Measurements from ENCODE around the gene LTBR. TPM values are rescaled to one million over a fixed set of nuclear protein-coding genes. Genes with fewer than 3 reads are reported as not detected.

The LTBR gene
- total RNA-seq, 1 donor from 2014 or later = 186 TPM

DNA sequence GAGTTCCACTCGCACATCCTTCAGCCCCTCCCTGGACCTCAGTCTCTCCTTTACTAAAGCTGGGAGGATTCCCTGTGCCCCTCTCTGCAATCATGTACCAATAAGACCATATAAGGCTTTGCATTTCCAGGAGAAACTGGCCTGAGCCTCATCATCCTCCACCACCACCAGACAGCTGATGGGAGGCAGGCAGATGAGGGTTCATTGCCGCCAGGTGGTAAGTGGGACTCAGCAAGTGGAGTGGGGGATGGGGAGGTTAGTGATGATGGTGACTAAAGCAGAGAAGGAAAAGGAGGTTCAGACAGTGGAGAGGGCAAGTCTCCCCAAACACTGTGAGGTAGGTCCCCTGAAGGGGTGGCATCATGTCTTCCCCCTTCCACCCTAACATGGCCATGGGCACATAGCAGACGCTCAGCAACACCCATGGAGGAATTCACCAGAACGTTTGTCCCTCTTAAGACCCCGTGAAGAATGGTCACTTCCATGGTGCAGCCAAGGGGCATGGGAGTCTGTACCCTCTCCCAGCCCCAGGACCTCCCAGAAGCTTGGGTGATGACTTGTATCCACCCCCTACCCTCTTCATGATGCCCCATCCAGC lies 37.6 kb upstream of the LTBR start:
- DNase-seq (ENCODE audit: extremely low read depth, low read depth, low spot score) = no peak

DNA sequence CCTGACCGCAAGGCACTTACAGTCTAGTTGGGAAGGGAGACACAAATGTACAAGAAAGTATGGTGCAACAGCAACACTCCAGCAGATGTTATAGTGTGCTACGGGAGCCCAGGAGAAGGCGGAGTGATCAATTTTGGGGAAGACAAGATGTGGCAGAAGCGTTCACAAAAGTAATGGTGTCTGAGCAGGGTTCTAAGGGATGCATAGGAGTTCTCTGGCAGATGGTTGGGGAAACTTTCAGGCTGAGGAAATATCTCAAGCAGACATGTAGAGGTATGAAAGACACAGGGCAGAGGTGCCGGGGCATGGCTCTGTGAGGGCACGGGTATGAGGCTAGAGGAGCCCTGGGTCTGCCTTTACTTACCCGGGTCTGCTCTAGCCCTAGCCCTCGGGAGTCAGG lies 37.0 kb upstream of the LTBR start:
- no peak for DNase-seq (ENCODE audit: extremely low read depth, low read depth, low spot score)

DNA sequence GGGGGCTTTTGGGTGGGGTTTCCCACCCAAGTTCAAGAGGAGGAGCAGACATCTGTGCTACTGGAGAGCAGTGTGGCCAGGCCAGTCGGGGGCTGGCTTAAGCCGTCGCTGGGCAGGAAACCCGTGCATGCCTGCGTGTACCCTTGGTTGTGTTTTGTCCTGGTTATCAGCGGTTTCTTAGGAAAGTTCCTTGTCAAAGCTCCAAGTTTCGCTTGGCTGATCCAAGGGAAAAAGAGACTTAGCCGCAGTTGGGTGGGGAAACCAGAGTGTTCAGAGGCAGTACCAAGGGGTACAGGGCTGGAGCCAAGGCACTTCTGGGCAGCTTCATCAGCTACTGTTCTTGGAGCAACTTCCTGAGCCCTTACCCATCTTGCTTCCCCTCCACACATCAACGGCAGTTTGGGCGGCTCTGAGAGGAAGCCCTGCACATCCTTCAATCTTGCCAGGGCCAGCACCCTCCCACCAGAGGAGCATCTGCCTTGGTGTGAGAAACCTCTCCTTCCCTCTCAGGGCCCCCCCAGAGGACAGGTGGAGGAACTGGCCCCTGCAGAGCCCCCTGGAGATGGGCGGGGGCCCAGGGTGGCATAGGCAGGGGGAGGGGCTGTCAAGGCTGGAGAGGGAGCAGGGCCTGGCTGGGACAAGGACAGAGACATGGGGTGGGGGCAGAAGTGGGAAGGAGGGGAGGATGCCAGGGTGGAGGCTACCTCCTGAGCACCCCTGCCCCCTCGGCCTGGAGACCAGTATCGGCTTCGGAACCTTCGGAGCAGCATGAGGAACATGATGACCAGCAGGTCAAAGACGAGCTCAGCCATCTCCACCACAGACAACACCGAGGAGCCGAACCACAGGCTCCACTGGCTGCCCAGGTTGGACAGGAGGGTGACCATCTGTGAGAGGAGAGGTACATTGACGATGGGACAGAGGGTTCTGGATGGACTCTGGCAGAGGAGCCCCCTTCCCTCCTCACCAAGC lies 36.3 kb upstream of the LTBR start:
- DNase-seq (ENCODE audit: extremely low read depth, low read depth, low spot score) = no peak

DNA sequence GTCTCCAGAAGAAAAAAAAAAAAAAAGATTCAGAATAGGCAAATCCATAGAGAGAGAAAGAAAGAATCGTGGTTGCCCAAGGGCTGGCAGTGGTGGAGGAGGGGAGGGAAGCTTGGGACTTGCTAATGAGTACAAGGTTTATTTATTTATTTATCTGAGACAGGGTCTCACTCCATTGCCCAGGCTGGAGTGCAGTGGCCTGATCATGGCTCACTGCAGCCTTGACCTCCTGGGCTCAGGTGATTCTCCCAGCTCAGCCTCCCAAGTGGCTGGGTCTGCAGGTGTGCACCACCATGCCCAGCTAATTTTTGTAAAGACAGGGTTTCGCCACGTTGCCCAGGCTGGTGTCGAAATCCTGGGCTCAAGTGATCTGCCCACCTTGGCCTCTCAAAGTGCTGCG lies 32.3 kb upstream of the LTBR start:
- DNase-seq (ENCODE audit: extremely low read depth, low read depth, low spot score) = no peak

DNA sequence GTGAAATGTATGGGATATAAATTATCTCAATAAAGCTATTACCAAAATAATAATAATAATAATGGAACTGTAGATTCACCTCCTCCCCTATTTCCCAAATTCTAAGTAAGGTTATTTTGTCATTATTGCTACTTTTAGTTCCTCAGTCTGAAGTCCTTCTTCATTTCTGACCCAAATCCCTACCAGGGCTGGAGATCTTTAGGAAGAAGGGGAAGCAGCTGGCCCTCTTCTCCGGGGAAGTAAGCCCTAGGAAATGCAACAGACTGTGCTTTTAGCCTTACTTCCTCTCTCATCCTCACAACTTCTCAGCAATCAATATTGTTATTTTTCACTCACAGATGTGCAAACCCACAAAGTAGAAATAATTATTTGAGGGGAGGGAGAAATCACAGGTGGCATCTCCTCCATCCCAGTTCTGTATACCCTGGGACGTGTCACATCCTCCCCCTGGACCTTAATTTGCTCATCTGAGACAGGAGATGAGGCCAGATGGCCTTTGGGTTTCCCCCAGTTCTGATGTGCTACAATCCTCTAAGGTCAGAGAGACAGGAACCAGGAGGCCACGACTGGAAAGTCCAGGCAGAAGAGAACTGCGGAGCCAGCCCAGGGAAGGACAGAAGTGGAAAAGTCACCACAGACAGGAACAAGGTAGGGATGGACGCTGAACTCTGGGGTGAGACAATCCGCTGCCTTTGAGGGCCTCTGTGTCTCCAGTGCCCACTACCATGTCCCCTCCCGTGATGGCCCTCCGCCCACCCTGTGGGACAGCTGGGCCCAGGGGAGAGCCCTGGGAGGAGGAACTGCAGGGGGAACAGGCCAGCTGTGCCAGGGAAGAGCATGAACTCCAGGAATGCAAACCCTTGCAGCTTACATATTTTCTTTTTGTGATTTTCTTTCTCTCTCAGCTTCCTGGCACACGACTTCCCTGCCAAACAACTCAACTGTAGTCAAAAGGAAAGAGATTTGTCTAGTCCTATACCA lies 31.5 kb upstream of the LTBR start:
- DNase-seq (ENCODE audit: extremely low read depth, low read depth, low spot score) = no peak

DNA sequence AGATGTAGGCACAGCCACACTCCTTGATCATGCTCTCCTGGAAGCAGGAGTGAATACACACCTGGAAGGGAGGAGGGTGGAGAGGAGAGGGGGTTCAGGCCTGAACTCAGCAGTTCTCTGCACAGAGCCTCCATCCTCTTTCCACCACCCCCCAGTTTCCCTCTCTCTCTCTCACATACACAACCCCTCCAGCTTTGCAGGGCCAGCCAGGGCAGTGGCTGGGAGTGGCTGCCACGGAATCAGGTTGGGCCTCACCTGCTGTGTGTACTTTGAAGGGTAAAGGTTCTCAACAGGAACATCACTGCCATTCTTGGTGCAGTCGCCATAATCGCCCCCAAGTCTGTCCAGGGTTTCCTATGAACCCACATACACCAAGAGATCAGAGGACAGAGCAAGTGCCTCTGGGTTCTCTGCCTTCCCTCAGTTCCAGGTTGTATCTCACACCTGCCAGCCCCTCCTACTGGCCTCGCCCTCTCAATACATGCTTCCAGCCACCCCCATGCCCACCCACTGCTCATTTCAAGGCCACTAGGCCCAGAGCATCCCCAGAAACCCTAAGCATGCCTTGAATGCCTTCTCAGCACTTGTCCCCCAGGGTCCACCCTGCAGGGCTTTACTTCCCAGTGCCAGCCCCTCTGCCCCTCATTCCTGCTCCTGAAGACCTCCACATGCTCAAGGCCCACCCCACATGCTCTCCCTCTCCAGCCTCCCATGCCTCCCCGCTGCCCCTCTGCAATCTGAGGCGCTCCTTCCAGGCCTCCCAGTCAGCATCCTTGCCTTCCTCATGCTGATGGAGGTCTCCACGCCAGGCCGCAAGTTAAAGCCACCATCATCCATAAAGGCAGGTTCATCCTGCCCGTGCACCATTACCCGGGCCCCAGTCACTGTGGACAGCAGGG lies 29.2 kb upstream of the LTBR start:
- DNase-seq (ENCODE audit: extremely low read depth, low read depth, low spot score) = no peak

DNA sequence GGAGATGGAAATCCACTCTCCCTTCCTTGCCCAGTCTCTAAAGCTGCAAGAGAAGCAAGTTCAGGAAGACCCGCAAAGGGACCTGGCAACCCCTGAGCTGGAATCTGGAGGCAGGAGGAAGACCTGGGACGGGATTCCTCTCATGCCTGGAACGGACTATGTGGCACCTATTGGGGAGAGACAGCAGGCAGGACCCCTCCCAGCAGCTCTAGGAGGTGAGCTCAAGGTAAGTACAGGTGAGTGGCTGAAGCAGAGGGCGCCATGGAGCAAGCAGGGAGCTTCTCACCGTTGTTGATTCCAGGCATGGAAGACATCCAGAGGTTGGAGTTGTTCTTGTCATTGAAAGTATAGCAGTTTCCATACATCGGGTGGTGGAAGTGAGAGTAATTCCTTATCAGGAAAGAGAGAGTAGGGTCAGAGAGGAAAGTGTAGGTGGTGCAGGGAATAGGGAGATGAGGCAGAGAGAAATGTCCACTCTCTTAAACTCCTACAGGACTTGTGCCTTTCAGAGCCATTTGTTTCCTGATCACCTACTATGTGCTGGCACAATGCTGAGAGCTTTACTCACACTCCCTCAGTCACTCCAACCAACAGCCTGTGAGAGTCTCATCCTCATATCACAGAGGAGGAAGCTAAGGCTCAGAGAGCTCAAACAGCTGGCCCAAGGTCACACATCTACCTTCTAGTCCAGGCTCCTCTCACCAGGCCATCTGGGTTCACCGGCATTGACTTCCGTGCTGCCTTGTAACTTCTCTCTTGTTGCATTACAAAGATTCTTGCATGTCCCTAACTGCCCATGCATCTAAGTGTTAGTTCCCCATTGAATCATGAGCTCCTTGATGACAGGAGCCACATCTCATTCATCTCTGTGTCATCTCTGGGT lies 28.2 kb upstream of the LTBR start:
- DNase-seq (ENCODE audit: extremely low read depth, low read depth, low spot score) = no peak

DNA sequence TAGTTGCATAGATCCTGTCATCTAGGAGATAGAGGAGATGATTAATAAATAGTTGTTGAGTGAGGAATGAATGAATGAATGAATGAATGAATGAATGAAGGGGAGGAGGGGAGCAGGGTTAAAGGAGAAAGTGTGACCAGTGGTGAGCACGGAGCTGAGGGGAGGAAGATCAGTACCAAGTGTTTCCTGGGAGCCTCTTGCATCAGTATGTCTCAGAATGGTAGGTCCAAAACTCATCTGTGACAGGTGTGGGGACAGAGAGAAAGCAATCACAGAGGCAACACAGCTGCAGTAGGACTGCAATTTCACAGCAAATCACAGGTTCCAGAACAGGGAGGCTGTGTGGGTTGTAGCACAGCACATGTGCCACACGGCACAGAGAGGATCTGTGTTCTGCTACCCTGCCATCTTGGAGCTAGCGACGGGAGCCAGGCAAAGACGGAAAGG lies 27.6 kb upstream of the LTBR start:
- no peak for DNase-seq (ENCODE audit: extremely low read depth, low read depth, low spot score)

DNA sequence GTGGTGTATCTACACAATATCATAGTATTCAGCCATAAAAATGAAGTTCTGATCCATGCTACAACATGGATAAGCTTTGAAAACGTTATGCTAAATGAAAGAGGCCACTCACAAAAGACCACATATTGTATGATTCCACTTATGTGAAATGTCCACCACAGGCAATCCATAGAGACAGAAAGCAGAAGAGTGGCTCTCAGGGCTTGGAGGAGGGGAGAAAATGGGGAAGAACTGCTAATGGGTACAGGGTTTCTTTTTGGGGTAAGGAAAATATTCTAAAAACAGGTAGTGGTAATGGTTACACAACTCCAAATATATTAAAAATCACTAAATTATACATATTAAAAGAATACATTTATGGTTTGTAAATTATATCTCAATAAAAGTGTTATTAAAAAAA lies 25.1 kb upstream of the LTBR start:
- no peak for DNase-seq (ENCODE audit: extremely low read depth, low read depth, low spot score)

DNA sequence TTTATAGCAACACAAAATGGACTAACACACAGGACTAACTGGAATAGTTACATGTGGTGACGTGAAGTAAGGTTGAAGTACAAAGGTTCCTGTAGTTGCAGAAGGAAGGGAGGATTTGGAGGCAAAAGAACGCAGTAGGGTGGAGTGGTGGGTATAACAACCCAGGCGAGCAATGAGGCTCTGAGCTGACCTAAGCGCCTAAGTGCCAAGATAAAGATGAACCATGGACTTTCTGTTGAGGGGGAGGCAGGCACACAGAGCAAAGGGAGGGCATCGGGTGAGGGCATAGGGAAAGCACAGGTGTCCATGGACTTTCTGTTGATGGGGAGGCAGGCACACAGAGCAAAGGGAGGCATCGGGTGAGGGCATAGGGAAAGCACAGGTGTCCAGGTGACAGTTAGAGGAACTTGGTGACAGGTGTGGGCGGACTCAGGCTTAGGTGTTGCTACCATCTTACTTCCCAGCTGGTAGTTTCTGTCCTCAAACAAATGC lies 23.8 kb upstream of the LTBR start:
- DNase-seq (ENCODE audit: extremely low read depth, low read depth, low spot score) = no peak

DNA sequence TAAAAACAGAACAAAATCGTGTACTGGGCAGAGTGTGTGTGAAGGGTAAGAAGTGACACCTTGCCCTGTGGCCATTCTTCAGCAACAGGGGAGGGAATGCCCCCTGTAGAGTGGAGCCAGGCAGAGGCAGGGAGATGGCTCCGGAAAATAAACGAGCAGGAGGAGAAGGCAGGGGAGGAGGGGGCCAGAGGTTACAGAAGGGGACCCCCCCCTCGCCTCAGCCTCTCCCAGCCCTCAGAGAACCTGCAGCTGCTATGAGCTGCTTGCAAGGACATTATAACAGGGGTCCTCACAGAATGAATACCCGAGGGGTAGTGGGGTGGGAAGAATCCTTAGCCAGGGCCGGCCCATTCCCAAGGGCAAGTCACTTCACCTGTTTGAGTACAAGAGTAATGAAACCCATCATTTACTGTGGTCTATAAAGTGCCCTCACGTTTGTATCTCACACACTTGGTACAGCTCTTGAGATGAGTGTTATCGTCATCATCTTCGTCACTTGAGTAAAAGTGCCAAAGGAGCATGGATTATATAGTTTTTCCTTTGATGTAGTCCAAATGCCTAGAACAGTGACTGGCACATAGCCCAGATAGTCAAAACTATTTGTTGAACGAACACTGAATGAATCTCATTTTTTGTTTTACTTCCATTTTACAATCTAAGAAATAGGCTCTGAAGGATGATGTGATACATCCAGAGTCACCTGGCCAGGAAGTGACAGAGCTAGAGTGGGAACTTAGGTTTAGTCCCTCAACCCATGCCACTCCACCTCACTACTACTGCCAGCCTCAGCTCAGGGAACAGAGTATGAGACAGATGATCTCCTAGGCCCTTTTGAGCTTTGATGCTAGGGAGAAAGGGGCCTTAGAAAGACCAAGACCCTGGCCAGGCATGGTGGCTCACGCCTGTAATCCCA lies 23.1 kb upstream of the LTBR start:
- no peak for DNase-seq (ENCODE audit: extremely low read depth, low read depth, low spot score)

DNA sequence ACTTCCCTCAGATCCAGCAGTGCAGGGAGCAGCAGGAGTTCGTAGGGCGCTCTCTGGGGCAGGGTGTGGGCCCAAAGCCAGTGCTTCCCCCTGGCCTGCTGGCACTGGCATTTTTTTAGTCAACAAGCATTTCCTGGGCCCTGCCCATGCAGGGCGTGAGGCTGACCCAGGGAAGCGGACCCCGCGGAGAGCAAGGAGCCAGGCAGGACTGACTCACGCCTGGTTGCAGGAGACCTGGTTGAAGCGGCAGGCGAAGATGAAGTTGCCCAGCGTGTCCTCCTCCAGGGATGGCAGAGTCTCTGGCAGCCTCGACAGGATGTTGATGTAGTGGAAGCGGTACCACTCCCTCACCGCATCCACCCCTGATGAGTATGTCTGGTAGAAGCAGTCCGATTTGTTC lies 22.1 kb upstream of the LTBR start:
- no peak for DNase-seq (ENCODE audit: extremely low read depth, low read depth, low spot score)

DNA sequence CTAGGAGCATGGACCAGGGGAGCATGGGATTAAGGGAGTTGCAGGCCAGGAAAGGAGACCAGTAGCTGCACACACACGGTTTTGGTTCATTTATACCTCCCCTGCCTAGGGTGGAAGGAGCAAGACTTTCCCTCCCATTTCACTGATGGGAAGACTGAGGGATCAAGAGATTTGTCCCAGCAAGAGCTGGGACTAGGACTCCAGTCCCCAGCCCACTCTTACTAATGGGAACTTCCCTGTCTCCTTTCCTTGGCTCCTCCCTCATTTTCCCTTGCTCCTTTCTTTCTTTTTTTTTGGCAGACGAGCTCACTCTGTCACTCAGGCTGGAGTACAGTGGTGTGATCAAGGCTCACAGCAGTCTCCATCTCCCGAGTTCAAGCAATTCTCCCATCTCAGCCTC lies 21.6 kb upstream of the LTBR start:
- no peak for DNase-seq (ENCODE audit: extremely low read depth, low read depth, low spot score)

DNA sequence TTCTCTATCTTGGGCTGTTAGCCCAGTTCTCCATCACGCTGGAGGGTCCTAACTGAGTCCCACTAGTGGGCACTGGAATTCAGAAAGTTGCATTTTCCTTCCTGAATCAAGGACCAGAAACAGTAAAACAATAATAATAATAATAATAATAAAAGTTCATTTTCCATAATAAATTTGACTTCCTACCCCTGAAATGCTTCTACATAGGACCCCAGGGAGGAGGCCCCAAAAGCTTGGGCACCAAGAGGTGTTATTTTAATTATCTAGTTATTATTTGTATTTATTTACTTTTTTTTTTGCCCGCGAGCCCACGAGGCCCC lies 21.0 kb upstream of the LTBR start:
- DNase-seq (ENCODE audit: extremely low read depth, low read depth, low spot score) = no peak

DNA sequence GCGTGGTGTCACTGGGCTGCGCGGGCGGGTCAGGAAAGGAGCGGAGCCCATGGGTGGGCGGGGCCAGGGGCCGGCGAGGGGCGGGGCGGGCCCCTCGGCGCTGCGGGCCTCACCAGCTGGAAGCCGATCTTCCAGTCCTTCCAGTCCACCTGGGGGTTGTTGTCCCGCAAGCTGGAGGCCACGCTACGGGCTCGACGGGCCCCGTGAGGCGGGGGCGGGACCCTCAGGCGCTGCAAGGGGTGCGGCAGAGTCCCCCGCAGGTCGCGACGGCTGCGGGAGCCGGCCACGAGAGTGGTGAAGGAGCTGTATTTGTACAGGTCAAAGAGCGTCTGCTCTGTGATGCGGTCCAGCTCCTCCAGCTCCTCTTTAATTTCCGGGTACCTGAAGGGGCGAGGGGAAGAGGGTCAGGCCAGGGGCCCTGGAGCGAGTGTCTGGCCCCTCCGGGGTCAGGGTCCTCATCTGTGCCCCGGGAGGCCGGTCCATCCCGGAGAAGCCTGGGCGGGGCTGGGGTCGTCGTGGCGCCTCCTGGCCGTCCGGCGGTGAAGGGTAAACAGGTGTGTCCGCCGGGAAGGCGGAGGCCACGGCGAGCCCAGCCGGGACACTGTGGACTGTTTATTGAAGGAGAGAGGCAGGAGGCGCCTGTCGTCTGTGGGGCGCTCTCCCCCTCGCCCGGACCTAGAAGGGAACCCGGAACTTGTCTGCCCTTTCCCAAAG lies 20.5 kb upstream of the LTBR start:
- no peak for DNase-seq (ENCODE audit: extremely low read depth, low read depth, low spot score)

DNA sequence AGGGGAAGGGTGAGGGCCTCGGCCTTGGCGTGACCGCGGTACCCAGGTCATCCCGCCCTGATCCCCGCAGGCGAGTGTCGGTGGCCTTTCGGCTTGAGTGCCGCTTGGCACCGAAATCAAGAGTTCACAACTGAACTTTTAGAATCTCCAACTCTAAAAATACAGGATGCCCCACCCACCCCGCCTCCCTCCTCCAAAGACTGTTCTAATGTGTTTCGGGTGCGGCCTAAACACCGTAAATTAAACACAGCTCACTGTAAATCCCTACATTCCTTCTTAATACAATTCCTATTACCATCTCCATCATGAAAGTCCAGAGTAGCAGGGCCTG lies 20.0 kb upstream of the LTBR start:
- no peak for DNase-seq (ENCODE audit: extremely low read depth, low read depth, low spot score)

All from glomerular endothelial cell (primary cell).